Left lobe of liver (tissue), 2 donors: ENCODE data around the gene SPHK2. TPM values are rescaled to one million over a fixed set of nuclear protein-coding genes. Genes with fewer than 3 reads are reported as not detected.
"Not testable (repeated sequence)": the region's sequence is repeated elsewhere in the genome, so short reads cannot be mapped to it uniquely, and the experiment has no call there.

ENCODE experiments used
- ATAC-seq: fragments of 200-7000 bp; cut with Tn5 transposase; one replicate; pipeline ENCODE4 v1.9.1; 2020; ENCODE audit warnings: mild to moderate bottlenecking, moderate library complexity
- DNase-seq: peaks from one replicate; pipeline ENCODE4 v3.0.0-alpha.2; 2020; ENCODE audit warnings: low spot score
- total RNA-seq: library from RNA; stranded (reverse); gene quantifications from one replicate; pipeline ENCODE4 v1.2.1, GENCODE V29; 2021
- donor health status: DM: no; HTN: no; CAD: no; lungs with moderate emphysema.
- donor health status: DM: no; HTN: yes; CAD: no.

The SPHK2 gene
- total RNA-seq, 1 donor from 2014 or later = 41.6 TPM

- DNase-seq (peak; percentile 98), ATAC-seq (peak; percentile 75)
Measured at GRCh38 chr19:48624067-48624594, 4.8 kb downstream of the SPHK2 start.

- ATAC-seq (peak; percentile 49), DNase-seq (peak; percentile 69)
Measured at GRCh38 chr19:48624791-48625723, 5.8 kb downstream of the SPHK2 start.

GRCh38 chr19:48625891-48626327 is 6.6 kb downstream of the SPHK2 start:
- DNase-seq (peak; percentile 67), ATAC-seq (peak; percentile 3)

GRCh38 chr19:48627201-48627864 is 8.0 kb downstream of the SPHK2 start:
- DNase-seq = peak; percentile 66
- ATAC-seq = peak; percentile 39

- DNase-seq (no peak), ATAC-seq (no peak)
Measured at GRCh38 chr19:48627865-48628314, 8.6 kb downstream of the SPHK2 start.

GRCh38 chr19:48628486-48629296 is 9.4 kb downstream of the SPHK2 start:
- DNase-seq (no peak), ATAC-seq (no peak)

- ATAC-seq = no peak
- no peak for DNase-seq
Measured at GRCh38 chr19:48629297-48629598, 9.9 kb downstream of the SPHK2 start.

- DNase-seq = peak; percentile 70
- ATAC-seq = peak; percentile 30
Measured at GRCh38 chr19:48629599-48630295, 10.4 kb downstream of the SPHK2 start.

- ATAC-seq = no peak
- peak; percentile 72 for DNase-seq
Measured at GRCh38 chr19:48630296-48631063, 11.2 kb downstream of the SPHK2 start.

- no peak for ATAC-seq
- no peak for DNase-seq
Measured at GRCh38 chr19:48631225-48631624, 11.9 kb downstream of the SPHK2 start.

- DNase-seq, ATAC-seq: not testable (repeated sequence)
Measured at GRCh38 chr19:48632286-48632685, 13.0 kb downstream of the SPHK2 start.

- no peak for ATAC-seq
- no peak for DNase-seq
Measured at GRCh38 chr19:48632692-48633147, 13.4 kb downstream of the SPHK2 start.

GRCh38 chr19:48633148-48634035 is 14.1 kb downstream of the SPHK2 start:
- DNase-seq (no peak), ATAC-seq (no peak)

- no peak for DNase-seq
- no peak for ATAC-seq
Measured at GRCh38 chr19:48634036-48634342, 14.7 kb downstream of the SPHK2 start.

GRCh38 chr19:48634424-48635262 is 15.3 kb downstream of the SPHK2 start:
- ATAC-seq (peak; percentile 44), DNase-seq (peak; percentile 97)

- ATAC-seq (peak; percentile 59), DNase-seq (peak; percentile 84)
Measured at GRCh38 chr19:48635263-48635965, 16.1 kb downstream of the SPHK2 start.
